SJSA1 (cell line): ENCODE results near the gene DUS1L. TPM values are rescaled to one million over a fixed set of nuclear protein-coding genes. Genes with fewer than 3 reads are reported as not detected.

ENCODE experiments used
- DNase-seq, 2 experiments: peaks; one replicate each; pipeline ENCODE4 v3.0.0-alpha.2; 2015 to 2020; ENCODE audit warnings: low spot score in 2 of 2, low read depth in 1 of 2
- H3K27ac ChIP-seq: fragments of 250-450 bp; sonication (Bioruptor Pico); 2 replicates; pipeline ENCODE4 v1.5.1; 2020; ENCODE audit warnings: mild to moderate bottlenecking, moderate library complexity
- H3K27me3 ChIP-seq: fragments of 250-450 bp; sonication (Bioruptor Pico); replicated peaks from 2 replicates; pipeline ENCODE4 v1.5.1; 2020; ENCODE audit warnings: mild to moderate bottlenecking, moderate library complexity
- H3K36me3 ChIP-seq: fragments of 250-450 bp; sonication (Bioruptor Pico); 2 replicates; pipeline ENCODE4 v1.5.1; 2020; ENCODE audit warnings: mild to moderate bottlenecking
- H3K4me1 ChIP-seq: fragments of 250-450 bp; sonication (Bioruptor Pico); replicated peaks from 2 replicates; pipeline ENCODE4 v1.6.1; 2021; ENCODE audit warnings: mild to moderate bottlenecking
- H3K4me3 ChIP-seq: fragments of 250-450 bp; sonication (Bioruptor Pico); 2 replicates; pipeline ENCODE4 v1.5.1; 2020; ENCODE audit warnings: mild to moderate bottlenecking
- H3K9me3 ChIP-seq: fragments of 250-450 bp; sonication (Bioruptor Pico); replicated peaks from 2 replicates; pipeline ENCODE4 v1.5.1; 2020; ENCODE audit warnings: mild to moderate bottlenecking
- total RNA-seq: library from RNA; depleted of rRNA; stranded (reverse); fragments of >200 nt; shearing (Covaris generic); gene quantifications from 2 replicates; pipeline ENCODE4 v1.2.3, GENCODE V29; 2014

Gene DUS1L
- total RNA-seq, 1 experiment from 2014 or later: 181 TPM

- H3K27ac ChIP-seq: no peak overlapping the region
- no peak for DNase-seq
- no peaks in the 10 kb centered on the region for H3K4me1 ChIP-seq
- H3K4me3 ChIP-seq: no peak overlapping the region
- peaks cover 96% of the 10 kb centered on the region for H3K36me3 ChIP-seq
- no peaks in the 10 kb centered on the region for H3K9me3 ChIP-seq
- H3K27me3 ChIP-seq: no peaks in the 10 kb centered on the region
Measured at GRCh38 chr17:82088838-82089722, 23.5 kb upstream of the DUS1L start.

- H3K36me3 ChIP-seq: peaks cover 98% of the 10 kb centered on the region
- H3K4me3 ChIP-seq: no peak overlapping the region
- no peaks in the 10 kb centered on the region for H3K27me3 ChIP-seq
- no peaks in the 10 kb centered on the region for H3K9me3 ChIP-seq
- no peaks in the 10 kb centered on the region for H3K4me1 ChIP-seq
- H3K27ac ChIP-seq: no peak overlapping the region
- DNase-seq: no peak
Measured at GRCh38 chr17:82087961-82088837, 22.6 kb upstream of the DUS1L start.

- Histone ChIP-seq H3K4me3 (no peak overlapping the region), H3K9me3 (no peaks in the 10 kb centered on the region), H3K36me3 (peaks cover 99% of the 10 kb centered on the region), H3K27me3 (no peaks in the 10 kb centered on the region), H3K4me1 (no peaks in the 10 kb centered on the region), H3K27ac (no peak overlapping the region)
- DNase-seq: no peak
Measured at GRCh38 chr17:82086941-82087906, 21.6 kb upstream of the DUS1L start.

GRCh38 chr17:82085931-82086764, 20.5 kb upstream of the DUS1L start:
- no peaks in the 10 kb centered on the region for H3K4me1 ChIP-seq
- peaks cover 97% of the 10 kb centered on the region for H3K36me3 ChIP-seq
- H3K4me3 ChIP-seq: no peak overlapping the region
- no peak for DNase-seq
- H3K9me3 ChIP-seq: no peaks in the 10 kb centered on the region
- no peak overlapping the region for H3K27ac ChIP-seq
- no peaks in the 10 kb centered on the region for H3K27me3 ChIP-seq

- DNase-seq: no peak
Measured at GRCh38 chr17:82085031-82085861, 19.6 kb upstream of the DUS1L start.

GRCh38 chr17:82084373-82085030, 18.9 kb upstream of the DUS1L start:
- no peaks in the 10 kb centered on the region for H3K27me3 ChIP-seq
- H3K4me3 ChIP-seq: no peak overlapping the region
- H3K27ac ChIP-seq: no peak overlapping the region
- H3K9me3 ChIP-seq: no peaks in the 10 kb centered on the region
- H3K36me3 ChIP-seq: peaks cover 98% of the 10 kb centered on the region
- H3K4me1 ChIP-seq: no peaks in the 10 kb centered on the region
- DNase-seq: no peak

More at GRCh38 chr17:82085031-82085861, 19.6 kb upstream of the DUS1L start:
- Histone ChIP-seq H3K27ac (no peak overlapping the region), H3K4me3 (no peak overlapping the region), H3K36me3 (peaks cover 98% of the 10 kb centered on the region), H3K4me1 (no peaks in the 10 kb centered on the region), H3K9me3 (no peaks in the 10 kb centered on the region), H3K27me3 (no peaks in the 10 kb centered on the region)

GRCh38 chr17:82083533-82084359, 18.1 kb upstream of the DUS1L start:
- Histone ChIP-seq H3K4me3 (no peak overlapping the region), H3K27me3 (no peaks in the 10 kb centered on the region), H3K4me1 (no peaks in the 10 kb centered on the region), H3K36me3 (peaks cover 95% of the 10 kb centered on the region), H3K27ac (no peak overlapping the region), H3K9me3 (no peaks in the 10 kb centered on the region)
- no peak for DNase-seq

GRCh38 chr17:82083009-82083408, 17.4 kb upstream of the DUS1L start:
- Histone ChIP-seq H3K27ac (no peak overlapping the region), H3K9me3 (no peaks in the 10 kb centered on the region), H3K4me1 (no peaks in the 10 kb centered on the region), H3K4me3 (no peak overlapping the region), H3K27me3 (no peaks in the 10 kb centered on the region), H3K36me3 (peaks cover 95% of the 10 kb centered on the region)
- DNase-seq: no peak

- H3K36me3 ChIP-seq: peaks cover 94% of the 10 kb centered on the region
Measured at GRCh38 chr17:82082456-82082855, 16.9 kb upstream of the DUS1L start.

GRCh38 chr17:82081966-82082365, 16.4 kb upstream of the DUS1L start:
- Histone ChIP-seq H3K4me1 (no peaks in the 10 kb centered on the region), H3K9me3 (no peaks in the 10 kb centered on the region), H3K27me3 (no peaks in the 10 kb centered on the region), H3K36me3 (peaks cover 89% of the 10 kb centered on the region), H3K4me3 (no peak overlapping the region), H3K27ac (no peak overlapping the region)
- DNase-seq: no peak

More at GRCh38 chr17:82082456-82082855, 16.9 kb upstream of the DUS1L start:
- no peak for DNase-seq
- Histone ChIP-seq H3K27ac (no peak overlapping the region), H3K4me1 (no peaks in the 10 kb centered on the region), H3K9me3 (no peaks in the 10 kb centered on the region), H3K27me3 (no peaks in the 10 kb centered on the region), H3K4me3 (no peak overlapping the region)

- H3K36me3 ChIP-seq: peaks cover 85% of the 10 kb centered on the region
Measured at GRCh38 chr17:82081546-82081945, 15.9 kb upstream of the DUS1L start.

More at GRCh38 chr17:82081546-82081945, 15.9 kb upstream of the DUS1L start:
- no peak for DNase-seq
- Histone ChIP-seq H3K9me3 (no peaks in the 10 kb centered on the region), H3K4me1 (no peaks in the 10 kb centered on the region), H3K27me3 (no peaks in the 10 kb centered on the region), H3K27ac (no peak overlapping the region), H3K4me3 (no peak overlapping the region)
